Measurements from ENCODE around the gene POLR1H. TPM values are rescaled to one million over a fixed set of nuclear protein-coding genes. Genes with fewer than 3 reads are reported as not detected.

Gene POLR1H
- total RNA-seq, 2 experiments from 2014 or later = 36.5 to 39.4 TPM

DNA sequence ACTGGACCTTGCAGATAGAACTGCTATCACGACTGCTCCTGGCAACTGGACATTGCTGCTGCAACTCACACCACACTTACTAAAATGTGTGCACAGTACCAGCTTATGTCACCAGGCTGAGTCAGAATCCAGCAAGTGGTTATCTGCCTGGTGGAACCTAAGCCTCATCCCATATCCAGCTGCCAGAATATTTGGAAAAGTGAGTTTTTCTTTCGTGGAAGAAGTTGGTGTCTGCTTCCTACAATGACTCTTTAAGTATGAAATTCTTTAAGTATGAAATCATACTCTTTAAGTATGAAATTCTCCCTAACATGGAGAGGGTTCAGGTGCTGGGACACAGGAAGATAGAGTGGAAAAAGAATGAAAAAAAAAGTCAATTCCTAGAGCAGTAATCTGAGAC is 16.4 kb upstream of the POLR1H start:
- no peak for DNase-seq
- POLR2A ChIA-PET = interaction anchor here (1.5 kb wide), 1 partner anchor 16 kb away, joined by 3 read pairs; the partner anchor contains the start of gene POLR1H
- intact Hi-C loops (cut with DNase I, micrococcal nuclease) = no loop called here
- Mint-ChIP-seq H3K4me1 (ENCODE audit: low read depth) (peaks cover 13% of the 10 kb centered on the region), H3K27ac (no peak overlapping the region), H3K36me3 (ENCODE audit: low read depth) (peaks cover 15% of the 10 kb centered on the region), H3K9me3 (no peaks in the 10 kb centered on the region), H3K27me3 (no peaks in the 10 kb centered on the region), H3K4me3 (no peak overlapping the region)
- no peaks in the 10 kb centered on the region for H3K4me1 ChIP-seq (ENCODE audit: insufficient read depth, low read length)
- no peak overlapping the region for H3K27ac ChIP-seq (ENCODE audit: low read depth in 1 of 2, low read length in 2 of 2)
- no peaks in the 10 kb centered on the region for H3K9me3 ChIP-seq (ENCODE audit: control insufficient read depth in 1 of 2, insufficient read depth in 1 of 2, low read length in 2 of 2)
- TF ChIP-seq, protein P1, sequence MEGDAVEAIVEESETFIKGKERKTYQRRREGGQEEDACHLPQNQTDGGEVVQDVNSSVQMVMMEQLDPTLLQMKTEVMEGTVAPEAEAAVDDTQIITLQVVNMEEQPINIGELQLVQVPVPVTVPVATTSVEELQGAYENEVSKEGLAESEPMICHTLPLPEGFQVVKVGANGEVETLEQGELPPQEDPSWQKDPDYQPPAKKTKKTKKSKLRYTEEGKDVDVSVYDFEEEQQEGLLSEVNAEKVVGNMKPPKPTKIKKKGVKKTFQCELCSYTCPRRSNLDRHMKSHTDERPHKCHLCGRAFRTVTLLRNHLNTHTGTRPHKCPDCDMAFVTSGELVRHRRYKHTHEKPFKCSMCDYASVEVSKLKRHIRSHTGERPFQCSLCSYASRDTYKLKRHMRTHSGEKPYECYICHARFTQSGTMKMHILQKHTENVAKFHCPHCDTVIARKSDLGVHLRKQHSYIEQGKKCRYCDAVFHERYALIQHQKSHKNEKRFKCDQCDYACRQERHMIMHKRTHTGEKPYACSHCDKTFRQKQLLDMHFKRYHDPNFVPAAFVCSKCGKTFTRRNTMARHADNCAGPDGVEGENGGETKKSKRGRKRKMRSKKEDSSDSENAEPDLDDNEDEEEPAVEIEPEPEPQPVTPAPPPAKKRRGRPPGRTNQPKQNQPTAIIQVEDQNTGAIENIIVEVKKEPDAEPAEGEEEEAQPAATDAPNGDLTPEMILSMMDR (IDR thresholded peaks at IDR 0.05) = no peak
- CTCF ChIA-PET = no interaction called here
- no peak overlapping the region for H3K4me3 ChIP-seq (ENCODE audit: low read length)
- ATAC-seq (ENCODE audit: poor library complexity) = no peak
- no peaks in the 10 kb centered on the region for H3K27me3 ChIP-seq (ENCODE audit: control insufficient read depth in 1 of 2, insufficient read depth in 2 of 2, low read length in 2 of 2)
- H3K36me3 ChIP-seq (ENCODE audit: insufficient read depth, low read length) = no peaks in the 10 kb centered on the region

DNA sequence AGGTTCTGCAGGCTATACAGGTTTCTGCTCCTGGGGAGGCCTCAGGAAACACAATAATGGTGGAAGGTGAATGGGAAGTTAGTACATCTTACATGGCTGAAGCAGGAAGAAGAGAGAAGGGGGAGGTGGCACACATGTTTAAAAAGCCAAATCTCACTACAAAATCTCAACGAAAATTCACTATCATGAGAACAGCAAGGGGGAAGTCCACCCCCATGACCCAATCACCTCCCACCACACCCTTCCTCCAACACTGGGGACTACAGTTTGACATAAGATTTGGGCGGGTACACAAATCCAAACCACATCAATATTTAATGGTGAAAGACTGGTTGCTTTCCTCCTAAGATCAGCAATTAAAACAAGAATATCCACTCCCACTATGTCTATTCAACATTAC is 13.8 kb upstream of the POLR1H start:
- peaks cover 13% of the 10 kb centered on the region for H3K4me1 Mint-ChIP-seq (ENCODE audit: low read depth)
- H3K27ac Mint-ChIP-seq = no peak overlapping the region

GRCh38 chr6:30053682-30054081 is 7.4 kb upstream of the POLR1H start:
- no peak overlapping the region for H3K27ac Mint-ChIP-seq
- H3K9me3 Mint-ChIP-seq = no peaks in the 10 kb centered on the region
- DNase-seq (no peak), ATAC-seq (ENCODE audit: poor library complexity) (no peak)
- H3K36me3 Mint-ChIP-seq (ENCODE audit: low read depth) = peaks cover 73% of the 10 kb centered on the region
- Histone ChIP-seq H3K36me3 (ENCODE audit: insufficient read depth, low read length) (peaks cover 21% of the 10 kb centered on the region), H3K4me3 (ENCODE audit: low read length) (no peak overlapping the region), H3K27ac (ENCODE audit: low read depth in 1 of 2, low read length in 2 of 2) (no peak overlapping the region), H3K9me3 (ENCODE audit: control insufficient read depth in 1 of 2, insufficient read depth in 1 of 2, low read length in 2 of 2) (no peaks in the 10 kb centered on the region), H3K27me3 (ENCODE audit: control insufficient read depth in 1 of 2, insufficient read depth in 2 of 2, low read length in 2 of 2) (no peaks in the 10 kb centered on the region), H3K4me1 (ENCODE audit: insufficient read depth, low read length) (no peaks in the 10 kb centered on the region)
- no peaks in the 10 kb centered on the region for H3K4me1 Mint-ChIP-seq (ENCODE audit: low read depth)
- H3K27me3 Mint-ChIP-seq = no peaks in the 10 kb centered on the region
- H3K4me3 Mint-ChIP-seq = no peak overlapping the region
- TF ChIP-seq, protein P1 (IDR thresholded peaks at IDR 0.05) = no peak
- ChIA-PET CTCF (no interaction called here), POLR2A (interaction anchor here (1.9 kb wide), 1 partner anchor 13 kb away, joined by 5 read pairs; the partner anchor contains the start of gene PPP1R11)
- intact Hi-C loops (cut with DNase I, micrococcal nuclease) = no loop called here

More for the DNA sequence above, 13.8 kb upstream of the POLR1H start:
- Histone ChIP-seq H3K4me1 (ENCODE audit: insufficient read depth, low read length) (no peaks in the 10 kb centered on the region), H3K27ac (ENCODE audit: low read depth in 1 of 2, low read length in 2 of 2) (no peak overlapping the region), H3K36me3 (ENCODE audit: insufficient read depth, low read length) (no peaks in the 10 kb centered on the region), H3K4me3 (ENCODE audit: low read length) (no peak overlapping the region), H3K27me3 (ENCODE audit: control insufficient read depth in 1 of 2, insufficient read depth in 2 of 2, low read length in 2 of 2) (no peaks in the 10 kb centered on the region), H3K9me3 (ENCODE audit: control insufficient read depth in 1 of 2, insufficient read depth in 1 of 2, low read length in 2 of 2) (no peaks in the 10 kb centered on the region)
- Mint-ChIP-seq H3K36me3 (ENCODE audit: low read depth) (peaks cover 27% of the 10 kb centered on the region), H3K27me3 (no peaks in the 10 kb centered on the region), H3K4me3 (no peak overlapping the region), H3K9me3 (no peaks in the 10 kb centered on the region)
- TF ChIP-seq, protein P1 (IDR thresholded peaks at IDR 0.05) = no peak
- DNase-seq = no peak
- ChIA-PET POLR2A (interaction anchor here (0.6 kb wide), 1 partner anchor 295 kb away, joined by 3 read pairs; no protein-coding TSS in a partner anchor), CTCF (no interaction called here)
- intact Hi-C loops (cut with DNase I, micrococcal nuclease) = no loop called here
- no peak for ATAC-seq (ENCODE audit: poor library complexity)
